HG03196 (cell line): ENCODE measurements around the gene ADCY5.
"Not testable (repeated sequence)": the region's sequence is repeated elsewhere in the genome, so short reads cannot be mapped to it uniquely, and the experiment has no call there.

Experiments used
- ATAC-seq: cut with Tn5 transposase; IDR thresholded peaks from one replicate; pipeline ENCODE4 v1.9.1; 2021; ENCODE audit not compliant: unreplicated experiment

Gene ADCY5

GRCh38 chr3:123448536-123449101, at the start of gene ADCY5:
TSS of gene ADCY5 (minus strand) at chr3:123449090. CDS start at chr3:123448545, 545 bp downstream.
- no peak for ATAC-seq

DNA sequence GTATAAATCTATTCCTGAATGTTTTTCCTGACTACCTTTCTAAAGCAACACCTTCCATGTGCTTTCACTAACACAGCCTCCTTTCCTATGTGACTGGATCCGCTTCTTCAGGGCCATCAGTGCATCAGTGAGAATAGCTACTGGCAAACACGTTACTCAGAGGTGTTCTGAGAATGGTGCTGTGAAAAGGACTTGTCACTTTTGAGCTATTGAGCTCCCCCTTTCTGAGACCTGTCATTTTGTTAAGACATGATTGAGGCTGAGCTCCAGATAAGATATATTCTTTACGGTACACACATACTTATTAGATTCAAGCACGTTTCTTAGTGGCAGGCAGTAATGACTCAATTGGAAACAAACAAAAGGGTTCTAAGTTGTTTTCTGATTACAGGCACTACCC, 45.0 kb upstream of the ADCY5 start:
- no peak for ATAC-seq

DNA sequence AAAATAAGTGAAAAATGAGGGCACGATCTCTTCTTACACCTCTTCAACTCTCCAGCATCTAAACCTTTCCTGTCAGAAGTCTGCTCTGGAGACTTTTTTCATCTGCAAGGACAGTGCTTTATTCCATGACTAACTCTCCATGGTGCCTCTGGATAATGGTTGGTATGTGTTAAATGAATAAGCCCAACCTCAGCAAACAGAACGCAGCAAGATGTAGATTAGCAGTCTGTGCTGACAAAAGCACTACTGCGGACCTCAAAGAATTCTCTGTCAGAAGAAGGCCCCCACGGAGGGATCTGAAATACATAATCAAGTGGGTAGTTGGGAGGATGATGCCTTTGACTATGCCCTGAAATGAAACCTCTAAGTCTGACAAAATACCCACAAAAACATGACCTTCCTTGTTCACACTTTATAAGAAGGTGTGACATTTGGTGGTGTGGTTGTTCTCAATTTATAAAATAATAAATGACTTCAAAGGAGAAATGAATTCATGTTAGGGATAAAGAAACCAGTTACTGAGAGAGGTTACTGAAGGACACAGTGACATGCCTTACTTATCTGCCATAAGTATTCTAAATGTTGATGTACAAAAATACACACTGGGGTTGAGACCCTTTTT, 43.2 kb upstream of the ADCY5 start:
- no peak for ATAC-seq

DNA sequence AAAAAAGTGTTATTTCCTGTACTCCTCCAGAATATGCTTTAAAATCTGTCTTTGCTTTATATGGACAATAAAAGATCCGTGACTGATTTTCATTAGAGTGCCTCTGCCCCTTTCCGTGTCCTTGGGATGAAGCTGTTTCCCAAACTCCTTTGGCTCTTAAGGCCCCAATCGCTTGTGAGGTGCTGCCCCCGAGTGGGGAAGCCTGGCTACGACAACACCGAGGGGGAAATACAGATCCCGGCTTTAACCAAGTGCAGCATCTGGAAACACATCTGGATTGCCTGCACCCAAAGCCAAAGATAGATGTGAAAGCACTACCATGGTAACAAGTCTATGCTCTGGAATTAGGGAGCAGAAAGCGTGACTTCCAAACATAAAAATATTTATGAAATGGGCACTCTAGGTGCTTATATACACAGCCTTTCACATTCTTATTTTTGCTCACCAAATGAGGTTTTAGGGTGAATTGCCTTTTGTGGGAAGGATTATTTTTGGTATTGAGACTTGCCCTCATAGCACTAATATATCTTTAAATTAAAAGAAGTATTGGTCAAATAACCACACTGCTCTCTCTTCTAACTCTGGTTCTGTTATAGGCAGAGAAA, 40.6 kb upstream of the ADCY5 start:
- ATAC-seq = no peak

- no peak for ATAC-seq
Measured at GRCh38 chr3:123488645-123489347, 39.9 kb upstream of the ADCY5 start.

DNA sequence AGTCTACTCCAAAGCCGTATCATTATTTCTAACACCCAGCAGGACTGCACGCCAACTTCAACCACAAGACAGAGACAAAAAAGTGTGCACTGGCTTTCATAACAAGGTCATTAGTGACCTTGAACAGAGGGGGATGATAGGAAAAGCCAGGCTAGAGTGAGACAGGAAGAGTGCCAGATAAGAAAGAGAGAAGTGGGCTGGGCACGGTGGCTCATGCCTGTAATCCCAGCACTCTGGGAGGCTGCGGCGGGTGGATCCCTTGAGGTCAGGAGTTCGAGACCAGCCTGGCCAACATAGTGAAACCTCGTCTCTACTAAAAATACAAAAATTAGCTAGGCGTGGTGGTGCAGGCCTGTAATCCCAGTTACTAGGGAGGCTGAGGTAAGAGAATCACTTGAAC, 38.2 kb upstream of the ADCY5 start:
- ATAC-seq = not testable (repeated sequence)

- no peak for ATAC-seq
Measured at GRCh38 chr3:123486460-123486859, 37.6 kb upstream of the ADCY5 start.

GRCh38 chr3:123485551-123485950, 36.7 kb upstream of the ADCY5 start:
- ATAC-seq = no peak

DNA sequence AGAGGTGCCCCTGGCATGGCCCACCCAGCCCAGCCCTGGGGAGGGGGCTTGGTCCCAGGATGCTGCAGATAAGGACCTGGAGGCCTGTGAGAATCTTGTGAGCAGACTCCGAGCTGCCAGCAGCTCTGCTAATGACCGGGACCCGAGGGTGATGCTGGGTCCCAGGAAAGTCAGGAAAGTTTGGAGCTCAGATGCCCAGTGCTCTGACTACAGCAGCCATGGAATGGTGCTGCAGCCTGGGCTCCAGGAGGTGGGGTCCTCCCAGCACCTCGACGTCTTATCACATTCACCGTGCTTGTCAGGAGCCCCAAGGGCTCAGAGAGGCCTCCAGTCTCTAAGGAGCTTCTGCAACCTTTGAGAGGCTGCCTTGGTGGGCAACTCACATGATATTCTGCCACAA, 34.3 kb upstream of the ADCY5 start:
- no peak for ATAC-seq

- no peak for ATAC-seq
Measured at GRCh38 chr3:123481722-123482457, 33.0 kb upstream of the ADCY5 start.

- ATAC-seq = no peak
Measured at GRCh38 chr3:123481071-123481470, 32.2 kb upstream of the ADCY5 start.

- ATAC-seq = no peak
Measured at GRCh38 chr3:123480428-123480827, 31.5 kb upstream of the ADCY5 start.

GRCh38 chr3:123479891-123480290, 31.0 kb upstream of the ADCY5 start:
- ATAC-seq = no peak

- ATAC-seq = no peak
Measured at GRCh38 chr3:123478314-123478713, 29.4 kb upstream of the ADCY5 start.

DNA sequence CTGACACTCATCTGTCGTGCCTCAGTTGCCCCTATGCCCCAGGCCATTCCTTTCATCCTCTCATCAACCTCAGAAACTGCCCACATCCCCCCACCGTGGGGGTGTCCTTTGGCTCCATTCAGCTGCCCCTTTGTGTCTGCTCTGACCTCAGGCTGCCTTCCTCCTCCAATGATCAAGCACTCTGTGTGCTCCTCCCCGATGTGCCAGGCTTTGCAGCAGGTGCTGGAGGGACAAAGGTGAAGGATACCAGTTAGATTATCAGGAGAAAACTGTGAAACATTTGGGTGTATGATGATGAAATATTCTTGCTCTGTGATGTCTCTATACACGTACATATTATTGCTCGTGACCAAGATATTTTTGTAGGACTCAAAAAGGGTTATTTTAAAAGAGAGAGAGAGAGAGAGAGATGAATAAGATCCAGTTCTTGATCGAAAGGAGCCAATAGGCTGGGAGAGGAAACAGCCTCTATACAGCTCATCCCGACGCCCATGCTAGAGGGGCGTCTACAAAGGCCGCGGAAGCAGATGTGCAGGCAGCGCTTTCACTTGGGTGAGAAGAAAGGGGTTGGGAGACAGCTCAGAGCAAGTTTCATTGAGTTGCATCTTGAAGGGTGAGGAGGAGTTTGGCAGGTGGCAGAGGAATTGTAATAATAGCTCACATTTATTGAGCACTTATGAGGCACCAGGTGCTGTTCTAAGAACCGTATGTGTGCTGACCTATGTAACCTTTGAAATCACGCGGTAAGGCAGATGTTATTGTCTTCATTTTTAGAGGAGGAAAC, 28.3 kb upstream of the ADCY5 start:
- no peak for ATAC-seq

GRCh38 chr3:123475786-123476185, 26.9 kb upstream of the ADCY5 start:
- ATAC-seq = no peak

GRCh38 chr3:123471106-123471505, 22.2 kb upstream of the ADCY5 start:
- no peak for ATAC-seq

DNA sequence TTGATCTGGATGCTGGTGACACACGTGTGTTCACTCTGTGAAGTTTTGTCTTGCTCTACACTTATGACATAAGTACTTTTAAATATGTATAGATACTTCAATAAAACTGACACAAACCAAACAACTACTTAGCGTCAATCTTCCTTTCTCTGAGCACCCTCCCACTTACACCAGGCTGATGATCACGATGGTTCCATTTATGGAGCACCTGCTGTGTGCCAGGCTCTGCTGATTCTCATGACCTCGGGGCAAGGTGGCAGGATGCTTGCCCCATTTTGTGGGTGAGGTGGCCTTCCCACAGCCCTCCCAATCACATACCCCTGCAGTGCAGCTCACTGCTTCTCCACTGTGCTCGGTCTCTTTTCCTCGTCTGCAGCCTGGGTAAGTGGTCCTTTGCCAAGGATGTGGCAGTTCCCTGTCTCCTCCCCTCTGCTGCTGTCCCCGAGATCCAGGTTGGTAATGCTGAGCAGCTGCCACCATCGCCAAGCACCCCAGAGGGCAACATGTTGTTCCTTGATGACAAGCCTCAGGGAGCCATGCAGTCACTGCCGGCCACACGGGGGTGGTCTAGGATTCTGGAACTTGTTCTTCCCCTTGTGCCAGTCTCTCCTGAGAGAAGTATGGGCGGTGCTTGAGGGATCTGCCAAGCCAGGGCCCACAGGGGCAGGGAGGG, 20.6 kb upstream of the ADCY5 start:
- no peak for ATAC-seq

DNA sequence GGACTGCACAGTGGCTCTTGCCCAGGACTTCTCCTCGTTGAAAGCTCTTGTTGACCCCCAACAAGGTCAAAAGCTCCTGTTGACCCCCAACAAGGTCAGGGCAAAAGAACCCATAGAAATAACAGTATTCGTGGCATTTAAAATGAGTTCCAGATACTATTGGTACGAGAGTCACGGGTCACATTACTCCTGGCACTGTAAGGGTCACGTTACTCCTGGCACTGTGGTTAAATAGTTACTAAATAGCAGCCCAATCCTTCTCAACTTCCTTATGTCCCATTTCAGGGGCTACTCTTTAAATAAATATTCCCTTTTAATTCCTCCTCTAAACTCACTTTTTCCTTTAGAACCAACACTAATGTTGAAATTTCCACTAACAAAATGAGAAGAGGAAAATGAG, 18.2 kb upstream of the ADCY5 start:
- ATAC-seq = no peak

DNA sequence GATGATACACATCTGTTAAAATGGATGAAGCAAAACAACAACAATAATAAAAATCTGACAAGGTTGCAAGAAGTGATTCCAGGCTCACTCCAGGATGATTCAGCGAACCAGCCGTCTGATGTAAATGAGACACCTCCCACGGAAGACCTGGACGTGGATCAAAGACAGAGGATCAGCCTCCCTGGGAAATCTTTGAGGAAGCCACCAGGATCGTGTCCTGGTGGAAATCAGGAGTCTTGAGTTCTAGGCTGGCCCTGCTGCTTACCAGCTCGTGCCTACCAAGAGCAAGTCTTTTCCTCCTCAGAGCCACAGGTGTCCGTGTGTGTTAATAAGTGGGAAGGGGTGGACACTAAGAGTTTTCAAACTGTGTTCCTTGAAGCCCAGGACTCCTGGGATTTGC, 15.3 kb upstream of the ADCY5 start:
- no peak for ATAC-seq
